Endodermal cell (in vitro differentiated cells): ENCODE results near the gene BNIP3. TPM values are rescaled to one million over a fixed set of nuclear protein-coding genes. Genes with fewer than 3 reads are reported as not detected.

ENCODE experiments used
- DNase-seq: peaks from one replicate; pipeline ENCODE4 v3.0.0-alpha.2; 2017
- H3K27ac ChIP-seq: 2 replicates; pipeline ENCODE4 v1.5.1; 2013; ENCODE audit warnings: mild to moderate bottlenecking, low read depth, low read length, moderate library complexity
- H3K27me3 ChIP-seq: 2 replicates; pipeline ENCODE4 v1.6.1; 2013; ENCODE audit warnings: mild to moderate bottlenecking, low read length, moderate library complexity; ENCODE audit not compliant: insufficient read depth, control insufficient read depth, poor library complexity, severe bottlenecking
- H3K36me3 ChIP-seq: 2 replicates; pipeline ENCODE4 v1.7.0; 2013; ENCODE audit warnings: mild to moderate bottlenecking, low read length, moderate library complexity; ENCODE audit not compliant: control insufficient read depth, insufficient read depth
- H3K4me1 ChIP-seq: one replicate; pipeline ENCODE4 v1.7.0; 2013; ENCODE audit warnings: low read length; ENCODE audit not compliant: control insufficient read depth, insufficient read depth
- H3K4me3 ChIP-seq: 2 replicates; pipeline ENCODE4 v1.5.1; 2013; ENCODE audit warnings: mild to moderate bottlenecking, low read length, moderate library complexity
- H3K9ac ChIP-seq: 2 replicates; pipeline ENCODE4 v1.6.1; 2013; ENCODE audit warnings: mild to moderate bottlenecking, low read length, moderate library complexity; ENCODE audit not compliant: poor library complexity, severe bottlenecking; ENCODE audit errors: extremely low read depth
- H3K9me3 ChIP-seq: 2 replicates; pipeline ENCODE4 v1.6.1; 2013; ENCODE audit warnings: mild to moderate bottlenecking, low read length, moderate library complexity; ENCODE audit not compliant: control insufficient read depth
- H3K27ac Mint-ChIP-seq: 2 replicates; pipeline ENCODE4 v1.8.0; 2020; ENCODE audit warnings: mixed read lengths
- H3K27me3 Mint-ChIP-seq: 2 replicates; pipeline ENCODE4 v1.8.0; 2021; ENCODE audit warnings: mild to moderate bottlenecking, mixed read lengths; ENCODE audit not compliant: insufficient read depth
- H3K36me3 Mint-ChIP-seq: 2 replicates; pipeline ENCODE4 v1.8.0; 2020; ENCODE audit warnings: low read depth, mixed read lengths
- H3K4me1 Mint-ChIP-seq: 2 replicates; pipeline ENCODE4 v1.8.0; 2020; ENCODE audit warnings: mixed read lengths
- H3K4me3 Mint-ChIP-seq: 2 replicates; pipeline ENCODE4 v1.8.0; 2020; ENCODE audit warnings: mild to moderate bottlenecking, moderate library complexity, mixed read lengths
- H3K9me3 Mint-ChIP-seq: 2 replicates; pipeline ENCODE4 v1.8.0; 2020; ENCODE audit warnings: mild to moderate bottlenecking, mixed read lengths
- CTCF ChIP-seq: fragments of 200-600 bp; sonication (generic); conservative IDR thresholded peaks from 2 replicates; pipeline ENCODE4 v1.5.0; 2021; ENCODE audit warnings: antibody characterized with exemption, mild to moderate bottlenecking
- WGBS, 2 experiments: methylation state at CpG; one replicate each; pipeline versions ENCODE4 v1.1.5 to v1.1.7; 2013; ENCODE audit warnings: missing lambda C conversion rate in 2 of 2, mixed read lengths in 1 of 2; ENCODE audit not compliant: insufficient coverage in 1 of 2, insufficient read length in 1 of 2; 5-methylcytosine and 5-hydroxymethylcytosine counted together
- total RNA-seq, 2 donors: library from RNA; stranded (reverse); fragmentation: NEBNext Ultra II Directional in 1 of 2; extraction: Animal tissue kit (Norgen Biotek cat#: 25700) in 1 of 2; gene quantifications; 2 replicates in 1 of 2; 3 replicates in 1 of 2; pipeline ENCODE4 v1.2.1, GENCODE V29; 2021

Gene BNIP3
- total RNA-seq, 2 donors from 2014 or later = 93.5 to 108 TPM

DNA sequence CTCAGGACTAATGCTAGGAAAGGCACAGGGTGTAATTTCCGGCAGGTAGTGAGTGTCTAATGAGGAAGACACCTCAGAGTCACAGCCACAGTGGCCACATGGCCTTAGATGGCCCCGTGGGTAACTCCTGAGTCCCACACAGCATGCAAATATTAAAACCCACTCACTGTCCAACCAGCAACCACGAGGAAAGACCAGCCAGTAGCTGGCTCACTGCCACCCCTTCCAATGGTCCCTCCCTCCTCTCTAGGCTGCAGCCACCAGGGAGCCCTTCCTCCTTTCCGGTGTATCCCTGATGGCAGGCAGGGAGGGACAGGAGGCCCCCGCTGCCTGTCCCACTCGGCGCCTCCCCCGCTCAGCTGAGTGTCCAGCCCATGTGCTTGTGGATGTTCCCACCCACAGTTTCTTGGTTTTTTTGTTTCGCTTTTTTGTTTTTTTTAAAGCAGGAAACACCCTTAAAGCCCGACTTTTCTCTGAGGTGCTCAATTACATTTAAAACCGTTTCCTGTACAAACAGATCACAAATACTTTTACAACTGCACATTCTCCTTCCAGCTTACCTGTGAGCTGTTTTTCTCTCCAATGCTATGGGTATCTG is 9.2 kb downstream of the BNIP3 start:
- H3K4me3 ChIP-seq = no peak overlapping the region
- Mint-ChIP-seq H3K9me3 (no peaks in the 10 kb centered on the region), H3K4me1 (peaks cover 11% of the 10 kb centered on the region), H3K27me3 (no peaks in the 10 kb centered on the region), H3K36me3 (peaks cover 79% of the 10 kb centered on the region), H3K4me3 (no peak overlapping the region), H3K27ac (peak overlapping the region; percentile 68)
- no peaks in the 10 kb centered on the region for H3K4me1 ChIP-seq
- 82 to 92% methylated on average over 7 to 11 of the region's 11 CpGs for WGBS, 2 experiments
- no peaks in the 10 kb centered on the region for H3K27me3 ChIP-seq
- TF ChIP-seq CTCF = no peak
- H3K9ac ChIP-seq = no peak overlapping the region
- no peak overlapping the region for H3K27ac ChIP-seq
- DNase-seq = no peak
- H3K36me3 ChIP-seq = peaks cover 91% of the 10 kb centered on the region
- H3K9me3 ChIP-seq = no peaks in the 10 kb centered on the region

DNA sequence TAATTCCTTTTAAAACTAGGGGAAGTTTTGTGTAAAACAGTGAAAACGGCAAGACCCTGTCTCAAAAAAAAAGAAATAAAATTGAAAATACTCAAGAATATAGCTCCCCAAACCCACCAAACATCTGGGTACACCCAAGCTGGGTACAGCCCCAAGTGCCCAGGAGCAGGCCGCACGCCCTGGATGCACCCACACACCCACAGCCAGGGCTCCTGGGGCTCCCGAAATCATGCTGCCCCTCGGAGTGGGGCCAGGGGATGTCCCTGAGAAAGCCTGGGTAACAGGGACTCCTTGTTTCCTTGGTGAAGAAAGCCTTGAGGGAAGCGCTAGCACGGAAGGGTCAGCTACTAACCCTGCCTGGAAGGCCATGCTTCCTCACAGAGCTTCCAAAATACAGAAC is 10.1 kb downstream of the BNIP3 start:
- no peak overlapping the region for H3K4me3 ChIP-seq
- Mint-ChIP-seq H3K27me3 (no peaks in the 10 kb centered on the region), H3K36me3 (peaks cover 80% of the 10 kb centered on the region), H3K27ac (peak overlapping the region; percentile 38), H3K9me3 (no peaks in the 10 kb centered on the region), H3K4me3 (no peak overlapping the region), H3K4me1 (peaks cover 6% of the 10 kb centered on the region)
- H3K27me3 ChIP-seq = no peaks in the 10 kb centered on the region
- no peak overlapping the region for H3K27ac ChIP-seq
- H3K9me3 ChIP-seq = no peaks in the 10 kb centered on the region
- no peak for TF ChIP-seq CTCF
- H3K9ac ChIP-seq = no peak overlapping the region
- 95 to 96% methylated on average over 4 to 6 of the region's 7 CpGs for WGBS, 2 experiments
- peaks cover 94% of the 10 kb centered on the region for H3K36me3 ChIP-seq
- no peaks in the 10 kb centered on the region for H3K4me1 ChIP-seq
- DNase-seq = no peak

DNA sequence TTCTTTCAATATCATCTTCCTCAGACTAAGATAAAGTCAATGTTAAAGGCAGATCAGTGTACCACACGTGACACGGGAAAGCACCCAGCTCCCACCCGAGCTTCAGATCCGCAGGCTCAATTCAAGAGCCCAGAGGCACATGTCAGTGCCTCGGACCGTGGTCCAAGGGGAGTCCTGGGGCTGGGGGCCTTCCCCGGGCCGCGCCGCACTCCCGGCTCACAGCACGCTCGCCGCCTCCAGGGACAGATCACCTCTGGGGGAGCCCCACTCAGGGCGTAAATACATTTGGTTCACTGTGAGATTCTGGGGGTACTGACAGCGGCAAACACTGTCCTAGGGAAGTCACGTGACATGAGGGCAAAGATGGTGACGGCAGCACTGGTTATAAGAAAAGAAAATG is 10.8 kb downstream of the BNIP3 start:
- H3K9me3 ChIP-seq = no peaks in the 10 kb centered on the region
- Mint-ChIP-seq H3K27ac (peak overlapping the region; percentile 5), H3K36me3 (peaks cover 82% of the 10 kb centered on the region), H3K4me3 (no peak overlapping the region), H3K27me3 (no peaks in the 10 kb centered on the region), H3K4me1 (peaks cover 6% of the 10 kb centered on the region), H3K9me3 (no peaks in the 10 kb centered on the region)
- no peak overlapping the region for H3K4me3 ChIP-seq
- no peaks in the 10 kb centered on the region for H3K4me1 ChIP-seq
- peaks cover 94% of the 10 kb centered on the region for H3K36me3 ChIP-seq
- 96 to 99% methylated on average over 10 to 18 of the region's 18 CpGs for WGBS, 2 experiments
- no peaks in the 10 kb centered on the region for H3K27me3 ChIP-seq
- DNase-seq = no peak
- no peak for TF ChIP-seq CTCF
- no peak overlapping the region for H3K9ac ChIP-seq
- no peak overlapping the region for H3K27ac ChIP-seq
